ENCODE data around the gene PDE3A.

DNA sequence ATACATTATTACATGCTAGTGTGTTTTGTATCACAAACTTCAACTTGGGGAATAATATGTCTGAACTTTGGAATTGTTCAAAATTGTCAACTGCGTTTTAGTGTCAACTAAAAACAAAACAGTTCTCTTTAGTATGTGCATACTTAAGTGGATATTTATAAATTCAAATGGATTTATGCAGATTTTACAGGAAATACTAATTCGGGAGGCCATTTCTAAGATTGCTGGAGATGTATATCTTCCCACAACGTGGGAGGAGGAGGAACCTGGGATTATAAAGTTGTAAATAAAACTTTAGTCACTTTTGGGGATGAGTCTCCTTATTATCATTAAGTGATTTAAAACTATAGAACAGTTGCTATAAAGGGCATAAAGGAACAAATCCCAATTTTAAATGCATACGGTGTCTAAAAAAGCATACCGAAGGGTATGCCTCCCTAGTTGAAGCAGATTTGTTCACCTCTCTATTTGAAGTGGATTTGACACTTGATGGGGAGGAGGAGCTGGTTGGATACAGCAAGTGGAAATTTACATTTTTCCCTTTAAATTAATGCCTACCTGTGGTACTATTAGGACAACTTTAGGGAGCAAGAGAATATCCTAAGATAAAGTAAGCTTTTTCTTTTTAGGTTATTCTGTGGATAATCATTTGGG lies 2.7 kb downstream of the PDE3A start:
- TF ChIP-seq GATA2 (IDR thresholded peaks at IDR 0.05; ENCODE audit: low read depth, low read length) (no peak), GATA3 (IDR thresholded peaks at IDR 0.05; ENCODE audit: low read depth, low read length) (no peak)

Data from SH-SY5Y (cell line).